ENCODE data around the gene SLC22A4.

SLC22A4 gene

GRCh38 chr5:132293992-132294727, at the start of gene SLC22A4:
TSS of gene SLC22A4 (plus strand) at chr5:132294394. CDS start at chr5:132294617, 223 bp downstream.
- DNase-seq (ENCODE audit: low spot score): peak; percentile 82

GRCh38 chr5:132245593-132245992, 48.6 kb upstream of the SLC22A4 start:
- no peak for DNase-seq (ENCODE audit: low spot score)

GRCh38 chr5:132246806-132247205, 47.4 kb upstream of the SLC22A4 start:
- DNase-seq (ENCODE audit: low spot score): no peak

DNA sequence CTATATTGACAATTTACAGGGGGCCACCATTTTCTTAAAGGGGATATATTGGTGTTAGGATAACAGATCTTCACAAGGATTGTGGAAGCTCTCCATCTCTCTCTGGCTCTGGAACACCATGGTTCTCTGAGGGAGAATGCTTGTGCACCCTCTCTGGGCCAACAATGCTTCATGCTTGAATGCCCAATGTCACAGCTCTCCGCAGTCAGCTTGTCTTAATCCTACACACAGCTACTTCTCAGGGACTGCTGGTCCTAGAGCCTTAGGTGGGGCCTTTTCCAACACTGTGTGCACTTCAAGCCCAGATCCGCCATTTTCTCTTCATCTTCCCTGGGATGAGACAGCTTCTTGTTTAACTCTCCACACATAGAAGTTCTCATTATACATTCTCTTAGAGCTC, 43.6 kb upstream of the SLC22A4 start:
- DNase-seq (ENCODE audit: low spot score): no peak

GRCh38 chr5:132251220-132251725, 42.9 kb upstream of the SLC22A4 start:
- DNase-seq (ENCODE audit: low spot score): peak; percentile 82

DNA sequence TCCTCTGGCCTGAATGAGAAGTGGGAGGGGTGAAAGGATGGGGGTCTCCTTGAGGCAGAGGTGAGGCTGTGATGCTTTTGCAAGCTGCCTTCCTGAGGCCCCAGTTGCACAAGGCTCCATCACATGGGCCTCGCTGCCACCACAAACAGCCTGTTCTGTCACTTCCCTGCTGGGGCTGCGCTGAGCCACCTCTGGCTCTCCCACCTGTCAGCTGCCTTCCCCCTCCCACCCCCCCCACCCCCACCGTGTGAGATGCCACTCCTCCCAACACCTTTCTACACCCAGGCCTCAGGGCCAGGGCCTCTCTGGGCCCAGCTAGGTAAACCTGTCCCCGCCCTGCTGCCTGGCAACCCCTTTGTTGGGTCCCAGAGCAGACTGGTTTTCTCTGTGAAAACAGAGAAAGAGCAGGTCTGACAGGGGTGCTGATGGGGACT, 41.2 kb upstream of the SLC22A4 start:
- DNase-seq (ENCODE audit: low spot score): no peak

DNA sequence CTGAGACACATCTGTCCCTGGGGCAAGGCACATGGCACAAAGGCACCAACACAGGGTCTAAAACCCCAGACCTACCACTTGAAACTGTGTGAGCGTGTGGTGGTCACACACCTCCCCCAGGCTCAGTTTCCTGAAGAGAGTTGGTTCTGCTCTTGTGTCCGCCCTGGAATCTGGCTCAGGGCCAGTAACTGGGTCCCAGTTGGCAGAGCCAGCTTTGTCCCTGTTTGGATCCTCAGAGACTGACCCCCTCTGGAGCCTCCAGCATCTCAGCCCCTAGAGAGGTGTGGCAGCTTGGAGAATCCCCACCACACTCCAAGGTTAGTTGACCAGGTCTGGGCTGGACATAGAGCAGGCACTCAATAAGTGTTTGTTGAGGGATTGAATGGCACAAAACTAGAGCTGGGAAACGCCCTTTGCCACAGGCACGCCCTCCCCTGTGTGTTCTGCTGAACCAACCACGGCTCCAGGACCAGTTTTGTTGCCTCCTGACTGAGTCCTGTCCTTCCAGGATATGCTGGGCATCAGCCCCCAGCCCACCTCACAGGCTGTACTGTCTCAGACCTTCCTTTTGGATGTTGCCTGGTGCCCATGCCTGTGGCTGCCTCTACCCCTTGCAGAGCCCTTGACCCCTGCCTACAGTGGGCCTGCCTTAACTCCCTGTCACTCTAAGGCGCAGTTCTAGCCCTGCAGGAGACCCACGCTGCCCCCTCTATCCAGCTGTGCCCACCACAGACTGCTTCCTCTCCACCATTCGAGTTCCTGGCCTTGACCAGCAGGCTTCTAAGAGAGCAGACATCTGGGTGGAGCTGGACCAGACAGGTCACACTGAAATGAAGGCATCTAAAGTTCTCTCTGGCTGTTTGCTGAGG, 40.5 kb upstream of the SLC22A4 start:
- no peak for DNase-seq (ENCODE audit: low spot score)

DNA sequence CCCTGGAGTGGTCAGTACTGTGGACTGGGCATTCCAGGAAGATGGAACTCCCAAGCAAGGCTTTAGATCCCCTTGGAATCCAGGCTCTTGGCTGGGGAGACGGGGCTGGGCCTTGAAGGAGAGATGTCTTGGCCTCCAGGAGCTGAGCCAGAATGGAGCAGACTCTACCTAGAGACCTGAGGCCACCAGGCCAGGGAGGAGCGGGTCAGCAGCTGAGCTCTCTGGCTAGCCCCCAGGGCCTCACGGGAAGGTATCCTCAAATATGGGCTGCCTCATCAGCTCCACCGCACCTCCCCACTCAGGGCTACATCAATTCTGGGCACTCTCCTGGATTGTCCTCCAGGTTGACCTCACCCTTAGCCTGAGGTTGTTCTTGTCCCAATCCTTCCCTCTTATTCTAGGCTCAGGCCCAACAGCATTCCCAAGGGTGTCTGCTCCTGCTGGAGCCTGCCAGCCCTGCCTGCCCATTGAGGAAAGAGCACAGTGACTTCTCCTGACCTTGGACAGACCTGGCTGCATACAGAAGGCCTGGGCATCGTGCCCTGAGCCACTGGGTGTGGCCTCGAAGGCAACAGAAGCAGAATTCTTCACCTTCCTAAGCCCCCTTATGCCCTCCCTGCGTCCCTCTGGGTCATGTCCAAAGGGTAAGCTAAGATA, 39.7 kb upstream of the SLC22A4 start:
- DNase-seq (ENCODE audit: low spot score): no peak

- DNase-seq (ENCODE audit: low spot score): no peak
These were observed 38.0 kb upstream of the SLC22A4 start for GRCh38 chr5:132256086-132256782.

DNA sequence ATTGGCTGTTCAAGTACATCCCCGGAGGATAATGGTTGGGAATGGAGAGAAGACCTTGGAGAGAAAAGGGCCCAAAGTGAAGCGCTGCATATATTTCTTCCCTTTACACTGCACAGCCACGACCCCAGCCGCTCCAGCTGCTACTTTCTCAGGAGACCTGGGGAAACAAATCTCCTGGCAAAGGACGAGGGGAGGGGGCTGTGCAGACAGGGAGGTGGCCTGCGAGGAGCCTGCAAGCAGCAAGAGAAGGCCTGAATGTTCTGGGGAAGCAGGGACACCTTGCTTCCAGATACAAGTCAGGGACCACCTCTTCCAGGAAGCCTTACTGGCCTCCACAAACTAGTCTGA, 37.4 kb upstream of the SLC22A4 start:
- no peak for DNase-seq (ENCODE audit: low spot score)

GRCh38 chr5:132257131-132258101, 36.8 kb upstream of the SLC22A4 start, which contains the start of gene PDLIM4:
TSS of gene PDLIM4 (plus strand) at chr5:132257696. CDS start at chr5:132257735, 39 bp downstream.
- no peak for DNase-seq (ENCODE audit: low spot score)

- DNase-seq (ENCODE audit: low spot score): no peak
These were observed 35.8 kb upstream of the SLC22A4 start for GRCh38 chr5:132258102-132259068.

GRCh38 chr5:132259069-132259851, 34.9 kb upstream of the SLC22A4 start:
- peak; percentile 64 for DNase-seq (ENCODE audit: low spot score)

- DNase-seq (ENCODE audit: low spot score): no peak
These were observed 34.1 kb upstream of the SLC22A4 start for GRCh38 chr5:132260051-132260450.

- no peak for DNase-seq (ENCODE audit: low spot score)
These were observed 33.3 kb upstream of the SLC22A4 start for GRCh38 chr5:132260714-132261551.

GRCh38 chr5:132261881-132262845, 32.0 kb upstream of the SLC22A4 start:
- DNase-seq (ENCODE audit: low spot score): no peak

Data from globus pallidus (tissue), 1 donor.